GM12878 (cell line): ENCODE results near the gene SLC45A1. TPM values are rescaled to one million over a fixed set of nuclear protein-coding genes. Genes with fewer than 3 reads are reported as not detected.

ENCODE experiments used
- ATAC-seq: fragments of 200-7000 bp; cut with Tn5 transposase; 3 replicates; pipeline ENCODE4 v1.9.1; 2020; ENCODE audit warnings: mild to moderate bottlenecking, moderate library complexity
- BruUV-seq: library from RNA; stranded (reverse); fragments of 400-500 nt; replicated peaks from 2 replicates; lab custom pipeline; 2021; lab: Mats Ljungman, UMichigan
- CTCF ChIA-PET: fragments of 300-600 bp; sonication (Branson Sonifier 250); formaldehyde crosslinking; extraction: SDS; loops from one replicate; lab custom pipeline; 2021; ENCODE audit warnings: inconsistent platforms; lab: Yijun Ruan, JAX
- POLR2A ChIA-PET: fragments of 350-600 bp; formaldehyde crosslinking; extraction: SDS; loops from one replicate; lab custom pipeline; 2021; ENCODE audit warnings: inconsistent platforms; lab: Charles Lee
- RAD21 ChIA-PET: fragments of 300-600 bp; sonication (Branson Sonifier 250); formaldehyde crosslinking; loops from one replicate; lab custom pipeline; 2023; ENCODE audit warnings: antibody characterized with exemption; ENCODE audit not compliant: unreplicated experiment; lab: Charles Lee
- SMC1A ChIA-PET: fragments of 300-600 bp; sonication (Branson Sonifier 250); formaldehyde crosslinking; loops from one replicate; lab custom pipeline; 2023; ENCODE audit not compliant: unreplicated experiment, uncharacterized antibody; lab: Charles Lee
- DNase-seq: peaks from one replicate; pipeline ENCODE4 v3.0.0-alpha.2; 2011; ENCODE audit warnings: low read depth, low spot score
- FAIRE-seq: peaks from 3 replicates; lab custom pipeline; 2011; peaks lifted over from hg19 to GRCh38; lab: Jason Lieb, UNC
- H2AFZ ChIP-seq: 2 replicates; pipeline ENCODE4 v1.6.0; 2011; ENCODE audit warnings: low read depth, low read length, control low read depth; ENCODE audit not compliant: control insufficient read depth
- H3K27ac ChIP-seq: 2 replicates; pipeline ENCODE4 v1.5.1; 2011; ENCODE audit warnings: control low read depth; ENCODE audit not compliant: control insufficient read depth, insufficient read depth
- H3K27me3 ChIP-seq, 2 experiments: replicated peaks in 1 of 2; 2 replicates each; pipeline versions ENCODE4 v1.6.0 to v1.6.1; 2011; ENCODE audit warnings: low read length in 1 of 2; ENCODE audit not compliant: control insufficient read depth in 2 of 2, insufficient read depth in 2 of 2
- H3K36me3 ChIP-seq, 2 experiments: 2 replicates each; pipeline ENCODE4 v1.5.1; 2011; ENCODE audit warnings: low read length in 1 of 2; ENCODE audit not compliant: control insufficient read depth in 2 of 2, insufficient read depth in 2 of 2
- H3K4me1 ChIP-seq: 2 replicates; pipeline ENCODE4 v1.6.1; 2011; ENCODE audit warnings: mild to moderate bottlenecking, low read length, moderate library complexity, mixed read lengths; ENCODE audit not compliant: control insufficient read depth, insufficient read depth
- H3K4me2 ChIP-seq: 2 replicates; pipeline ENCODE4 v1.6.0; 2011; ENCODE audit warnings: control low read depth; ENCODE audit not compliant: control insufficient read depth, insufficient read depth
- H3K4me3 ChIP-seq: fragments of 200-600 bp; sonication (generic); 2 replicates; pipeline ENCODE4 v1.5.1; 2016
- H3K79me2 ChIP-seq: 2 replicates; pipeline ENCODE4 v1.6.0; 2011; ENCODE audit warnings: low read length; ENCODE audit not compliant: control insufficient read depth, insufficient read depth
- H3K9ac ChIP-seq: 2 replicates; pipeline ENCODE4 v1.8.0; 2011; ENCODE audit warnings: low read length, control low read depth, mixed read lengths; ENCODE audit not compliant: control insufficient read depth, insufficient read depth
- H3K9me3 ChIP-seq: replicated peaks from 3 replicates; pipeline ENCODE4 v1.5.1; 2011; ENCODE audit warnings: mild to moderate bottlenecking, low read length; ENCODE audit not compliant: control insufficient read depth, insufficient read depth
- H4K20me1 ChIP-seq: 2 replicates; pipeline ENCODE4 v1.6.0; 2011; ENCODE audit not compliant: control insufficient read depth, insufficient read depth
- BCL11A ChIP-seq: IDR thresholded peaks from 2 replicates; pipeline ENCODE4 v1.6.1; 2011; ENCODE audit warnings: low read depth, low read length
- CEBPB ChIP-seq, 2 experiments: fragments of 150-350 bp in 1 of 2; IDR thresholded peaks; 2 replicates each; pipeline ENCODE4 v1.6.1; 2012 to 2014; ENCODE audit warnings: low read depth in 2 of 2, low read length in 2 of 2, borderline replicate concordance in 1 of 2, inconsistent platforms in 1 of 2
- CREM ChIP-seq: IDR thresholded peaks from 2 replicates; pipeline ENCODE4 v1.6.1; 2014; ENCODE audit warnings: antibody characterized with exemption, low read depth
- EGR1 ChIP-seq, 2 experiments: IDR thresholded peaks; 1 replicate in 1 of 2; 2 replicates in 1 of 2; pipeline ENCODE4 v1.6.1; 2011 to 2012; ENCODE audit warnings: low read depth in 2 of 2, low read length in 2 of 2, borderline replicate concordance in 1 of 2, mild to moderate bottlenecking in 1 of 2, moderate library complexity in 1 of 2
- IKZF1 ChIP-seq: fragments of 450-650 bp; conservative IDR thresholded peaks from 2 replicates; pipeline ENCODE4 v1.6.1; 2017; ENCODE audit warnings: antibody characterized with exemption, mild to moderate bottlenecking
- KLF5 ChIP-seq: fragments of 450-650 bp; IDR thresholded peaks from 2 replicates; pipeline ENCODE4 v1.6.1; 2014; ENCODE audit warnings: mild to moderate bottlenecking; ENCODE audit not compliant: partially characterized antibody
- LARP7 ChIP-seq: fragments of 450-650 bp; IDR thresholded peaks from 2 replicates; pipeline ENCODE4 v1.6.1; 2017; ENCODE audit warnings: mild to moderate bottlenecking
- MXI1 ChIP-seq: fragments of 150-350 bp; IDR thresholded peaks from 2 replicates; pipeline ENCODE4 v1.6.1; 2011; ENCODE audit warnings: low read depth, mild to moderate bottlenecking, inconsistent platforms, low read length, improper control_type of control experiment
- NR2F1 ChIP-seq: fragments of 450-650 bp; conservative IDR thresholded peaks from 2 replicates; pipeline ENCODE4 v1.6.1; 2017; ENCODE audit warnings: mild to moderate bottlenecking
- YY1 ChIP-seq: IDR thresholded peaks from 2 replicates; pipeline ENCODE4 v1.6.1; 2011; ENCODE audit warnings: low read depth, mild to moderate bottlenecking, low read length
- ZNF622 ChIP-seq: fragments of 450-650 bp; IDR thresholded peaks from 2 replicates; pipeline ENCODE4 v1.6.1; 2017; ENCODE audit warnings: mild to moderate bottlenecking, inconsistent platforms
- ZZZ3 ChIP-seq: IDR thresholded peaks from 2 replicates; pipeline ENCODE4 v1.6.1; 2011; ENCODE audit warnings: low read depth; ENCODE audit not compliant: control insufficient read depth, insufficient read length
- WGBS: methylation state at CpG from one replicate; pipeline ENCODE4 v1.1.6; 2016; ENCODE audit warnings: low lambda C conversion rate; ENCODE audit not compliant: insufficient replicate concordance, insufficient coverage; ENCODE audit errors: missing lambda C conversion rate; 5-methylcytosine and 5-hydroxymethylcytosine counted together
- in situ Hi-C: fragments of 300-500 bp; cut with MboI; formaldehyde crosslinking; loops from 9 replicates; pipeline ENCODE4 v1.14.3; 2018; ENCODE audit warnings: mixed read lengths
- intact Hi-C: fragments of 100-400 bp; cut with micrococcal nuclease; formaldehyde crosslinking; loops from one replicate; pipeline ENCODE4 v1.14.2; 2022; ENCODE audit not compliant: unreplicated experiment
- polyA plus RNA-seq, 11 experiments: library from polyadenylated mRNA; depleted of rRNA in 4 of 11; unstranded in 6 of 11; stranded (reverse) in 5 of 11; fragments of >200 nt; fragmentation: Nextera tagmentation in 4 of 11; fragmentation: Illumina TruSeq in 1 of 11; extraction: Ambion mirVana in 4 of 11; extraction: Trizol in 1 of 11; gene quantifications; 1 replicate in 1 of 11; 2 replicates in 10 of 11; pipeline versions ENCODE4 v1.2.1 to v1.2.3, GENCODE V29; 2011 to 2016; ENCODE audit warnings: inconsistent platforms in 2 of 11, missing spikeins in 2 of 11, low read depth in 1 of 11
- total RNA-seq, 4 experiments: library from RNA; depleted of rRNA in 3 of 4; stranded (reverse); fragments of >200 nt in 3 of 4; fragmentation: Illumina TruSeq in 1 of 4; extraction: Trizol in 1 of 4; gene quantifications; 2 replicates each; pipeline versions ENCODE4 v1.2.1 to v1.2.3, GENCODE V29; 2013 to 2021
- TF ChIP-seq, protein P1 (sequence below): IDR thresholded peaks from 2 replicates; pipeline ENCODE4 v1.6.1; 2011; ENCODE audit warnings: borderline replicate concordance, low read depth, mild to moderate bottlenecking, moderate library complexity, mixed read lengths, low read length; ENCODE audit not compliant: insufficient read depth; ENCODE audit errors: extremely low read length

SLC45A1 gene
- total and polyA plus RNA-seq, 10 of the 15 experiments (the other 5 are each of a cell fraction or from before 2014, with no cell fraction given) = 0.07 to 0.23 (median 0.13) TPM; not detected in 6

DNA sequence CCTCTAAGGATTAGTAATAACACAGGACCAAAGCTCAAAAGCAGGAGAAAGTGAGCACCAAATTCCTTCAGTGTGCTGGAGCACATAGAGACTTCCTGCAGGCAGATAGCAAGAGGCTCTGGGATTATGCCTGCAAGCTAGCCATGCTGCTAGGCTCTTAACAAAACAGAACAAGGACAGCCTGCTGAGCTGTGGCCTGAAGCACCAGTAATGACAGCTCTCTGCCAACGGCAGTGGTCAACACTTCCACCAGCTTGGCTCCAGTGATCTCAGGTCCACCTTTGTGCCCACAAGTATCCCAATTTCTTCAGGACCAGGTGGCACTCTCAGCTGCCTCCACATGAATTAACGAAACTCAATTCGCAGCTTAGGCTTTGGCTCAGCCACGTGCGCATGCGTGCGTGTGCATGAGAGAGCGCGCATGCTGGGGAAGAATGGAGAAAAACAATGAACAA lies 64.2 kb downstream of the SLC45A1 start:
- RAD21 ChIA-PET = interaction anchor here (1.2 kb wide), 1 partner anchor 46 kb away, joined by 3 read pairs; no protein-coding TSS in a partner anchor
- DNase-seq (no peak), FAIRE-seq (no peak), ATAC-seq (no peak)
- Histone ChIP-seq H3K27me3 (no peaks in the 10 kb centered on the region), H3K4me2 (no peak overlapping the region), H3K4me1 (no peaks in the 10 kb centered on the region), H3K36me3 (peaks cover 11% of the 10 kb centered on the region in 2 experiments), H2AFZ (no peak overlapping the region), H3K9ac (no peak overlapping the region), H3K79me2 (peaks cover 4% of the 10 kb centered on the region), H3K4me3 (no peak overlapping the region), H3K27ac (no peak overlapping the region), H3K9me3 (no peaks in the 10 kb centered on the region), H4K20me1 (peaks cover 3% of the 10 kb centered on the region; the same call in 1 of the 2 replicates)
- no peak for TF ChIP-seq LARP7
- no peak for TF ChIP-seq ZZZ3
- no peak for TF ChIP-seq IKZF1
- no peak for TF ChIP-seq ZNF622
- TF ChIP-seq CEBPB (IDR thresholded peaks at IDR 0.05; ENCODE audit: borderline replicate concordance in 1 of 2, low read depth in 2 of 2, low read length in 2 of 2) = no peak
- TF ChIP-seq YY1 = no peak
- TF ChIP-seq BCL11A = no peak
- TF ChIP-seq EGR1 (IDR thresholded peaks at IDR 0.05; ENCODE audit: borderline replicate concordance in 1 of 2, low read depth in 2 of 2, low read length in 2 of 2) = no peak
- TF ChIP-seq MXI1 = no peak
- TF ChIP-seq, protein P1, sequence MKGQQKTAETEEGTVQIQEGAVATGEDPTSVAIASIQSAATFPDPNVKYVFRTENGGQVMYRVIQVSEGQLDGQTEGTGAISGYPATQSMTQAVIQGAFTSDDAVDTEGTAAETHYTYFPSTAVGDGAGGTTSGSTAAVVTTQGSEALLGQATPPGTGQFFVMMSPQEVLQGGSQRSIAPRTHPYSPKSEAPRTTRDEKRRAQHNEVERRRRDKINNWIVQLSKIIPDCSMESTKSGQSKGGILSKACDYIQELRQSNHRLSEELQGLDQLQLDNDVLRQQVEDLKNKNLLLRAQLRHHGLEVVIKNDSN = no peak
- no peak for TF ChIP-seq CREM
- TF ChIP-seq NR2F1 = no peak
- TF ChIP-seq KLF5 = no peak
- CTCF ChIA-PET = interaction anchor here (1.1 kb wide), 1 partner anchor 179 kb away, joined by 4 read pairs; no protein-coding TSS in a partner anchor
- BruUV-seq = no TSS peak
- POLR2A ChIA-PET = interaction anchor here (0.6 kb wide), 1 partner anchor 13 kb away, joined by 4 read pairs; no protein-coding TSS in a partner anchor
- 98% methylated on average over 9 of the region's 9 CpGs for WGBS
- SMC1A ChIA-PET = interaction anchor here (1.2 kb wide), 3 partner anchors 20 to 345 kb away, joined by 3 read pairs; no protein-coding TSS in a partner anchor
- intact Hi-C loops = no loop called here
- in situ Hi-C loops = no loop called here
